HG03280 (cell line): ENCODE results near the gene PLCH2.

Experiments used
- ATAC-seq: cut with Tn5 transposase; IDR thresholded peaks from one replicate; pipeline ENCODE4 v1.9.1; 2021; ENCODE audit warnings: mild to moderate bottlenecking, moderate library complexity; ENCODE audit not compliant: unreplicated experiment

The PLCH2 gene, protein sequence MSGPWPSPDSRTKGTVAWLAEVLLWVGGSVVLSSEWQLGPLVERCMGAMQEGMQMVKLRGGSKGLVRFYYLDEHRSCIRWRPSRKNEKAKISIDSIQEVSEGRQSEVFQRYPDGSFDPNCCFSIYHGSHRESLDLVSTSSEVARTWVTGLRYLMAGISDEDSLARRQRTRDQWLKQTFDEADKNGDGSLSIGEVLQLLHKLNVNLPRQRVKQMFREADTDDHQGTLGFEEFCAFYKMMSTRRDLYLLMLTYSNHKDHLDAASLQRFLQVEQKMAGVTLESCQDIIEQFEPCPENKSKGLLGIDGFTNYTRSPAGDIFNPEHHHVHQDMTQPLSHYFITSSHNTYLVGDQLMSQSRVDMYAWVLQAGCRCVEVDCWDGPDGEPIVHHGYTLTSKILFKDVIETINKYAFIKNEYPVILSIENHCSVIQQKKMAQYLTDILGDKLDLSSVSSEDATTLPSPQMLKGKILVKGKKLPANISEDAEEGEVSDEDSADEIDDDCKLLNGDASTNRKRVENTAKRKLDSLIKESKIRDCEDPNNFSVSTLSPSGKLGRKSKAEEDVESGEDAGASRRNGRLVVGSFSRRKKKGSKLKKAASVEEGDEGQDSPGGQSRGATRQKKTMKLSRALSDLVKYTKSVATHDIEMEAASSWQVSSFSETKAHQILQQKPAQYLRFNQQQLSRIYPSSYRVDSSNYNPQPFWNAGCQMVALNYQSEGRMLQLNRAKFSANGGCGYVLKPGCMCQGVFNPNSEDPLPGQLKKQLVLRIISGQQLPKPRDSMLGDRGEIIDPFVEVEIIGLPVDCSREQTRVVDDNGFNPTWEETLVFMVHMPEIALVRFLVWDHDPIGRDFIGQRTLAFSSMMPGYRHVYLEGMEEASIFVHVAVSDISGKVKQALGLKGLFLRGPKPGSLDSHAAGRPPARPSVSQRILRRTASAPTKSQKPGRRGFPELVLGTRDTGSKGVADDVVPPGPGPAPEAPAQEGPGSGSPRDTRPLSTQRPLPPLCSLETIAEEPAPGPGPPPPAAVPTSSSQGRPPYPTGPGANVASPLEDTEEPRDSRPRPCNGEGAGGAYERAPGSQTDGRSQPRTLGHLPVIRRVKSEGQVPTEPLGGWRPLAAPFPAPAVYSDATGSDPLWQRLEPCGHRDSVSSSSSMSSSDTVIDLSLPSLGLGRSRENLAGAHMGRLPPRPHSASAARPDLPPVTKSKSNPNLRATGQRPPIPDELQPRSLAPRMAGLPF (N-terminal part only)

DNA sequence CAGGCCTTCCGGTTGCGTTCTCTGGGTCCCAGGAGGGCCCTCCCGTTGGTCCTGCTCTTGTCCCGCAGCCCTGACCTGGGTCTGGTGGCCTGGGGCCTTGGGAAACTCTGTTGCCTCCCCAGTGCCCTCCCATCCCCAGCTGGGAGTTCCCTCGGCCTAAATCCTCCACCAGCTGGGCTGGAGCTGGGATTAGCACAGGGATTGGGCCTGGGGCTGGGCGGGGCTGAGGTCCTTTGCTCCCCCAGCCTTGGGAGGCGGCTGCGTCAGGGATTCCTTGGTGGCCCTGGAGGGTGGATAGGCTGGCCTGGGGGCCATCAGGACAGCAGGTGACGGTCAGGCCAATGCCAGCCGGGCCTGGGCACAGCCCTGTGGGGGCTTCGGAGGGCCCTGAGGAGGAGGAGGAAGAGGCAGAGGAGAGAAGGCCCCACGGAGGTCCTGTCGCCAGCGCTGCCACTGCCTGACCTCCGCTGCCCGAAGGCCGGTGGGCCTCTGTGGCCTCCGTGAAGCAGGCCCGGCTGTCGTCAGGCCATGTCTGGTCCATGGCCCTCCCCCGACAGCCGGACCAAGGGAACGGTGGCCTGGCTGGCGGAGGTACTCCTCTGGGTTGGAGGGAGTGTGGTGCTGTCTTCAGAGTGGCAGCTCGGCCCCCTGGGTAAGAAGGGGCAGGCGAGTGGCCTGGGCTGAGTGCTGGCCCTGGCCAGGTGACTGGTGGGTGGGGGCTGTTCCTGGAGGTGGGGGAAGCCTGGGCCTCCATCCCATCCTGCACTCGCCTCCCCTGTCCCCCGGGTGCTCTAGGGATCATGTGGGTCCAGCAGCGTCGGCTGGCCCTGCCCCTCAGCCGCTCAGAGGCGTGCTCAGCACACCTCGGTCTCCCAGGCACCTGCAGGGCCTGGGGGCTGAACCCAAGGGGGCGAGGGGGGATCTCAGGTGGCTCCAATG, at the start of gene PLCH2:
Gene PLCH2 (plus strand): TSS at position 229 of the 939 bp plus-strand sequence. CDS start 300 bp downstream, at position 529.
- no peak for ATAC-seq

GRCh38 chr1:2426540-2426939, 49.5 kb upstream of the PLCH2 start:
- no peak for ATAC-seq

- ATAC-seq: no peak
These were observed 49.0 kb upstream of the PLCH2 start for GRCh38 chr1:2427051-2427450.

DNA sequence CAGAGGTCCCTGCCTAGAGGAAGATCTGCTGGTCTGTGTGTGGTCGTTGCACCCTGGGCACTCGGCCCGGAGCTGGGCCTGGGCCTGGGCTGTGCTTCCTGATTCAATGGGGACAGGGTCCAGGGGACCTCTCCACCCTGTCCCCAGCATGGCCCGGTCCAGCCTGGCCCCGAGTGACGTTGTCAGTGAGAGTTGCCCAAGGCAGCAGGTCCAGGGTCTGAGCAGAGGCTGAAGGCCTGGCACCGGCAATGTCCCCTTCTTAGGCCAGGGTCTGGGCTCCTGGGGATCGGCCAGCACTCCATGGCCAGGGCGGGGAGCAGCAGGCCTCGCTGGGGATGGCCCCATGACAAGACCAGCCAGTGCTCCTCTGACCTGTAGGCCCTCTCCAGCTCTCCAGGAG, 48.1 kb upstream of the PLCH2 start:
- ATAC-seq: no peak

DNA sequence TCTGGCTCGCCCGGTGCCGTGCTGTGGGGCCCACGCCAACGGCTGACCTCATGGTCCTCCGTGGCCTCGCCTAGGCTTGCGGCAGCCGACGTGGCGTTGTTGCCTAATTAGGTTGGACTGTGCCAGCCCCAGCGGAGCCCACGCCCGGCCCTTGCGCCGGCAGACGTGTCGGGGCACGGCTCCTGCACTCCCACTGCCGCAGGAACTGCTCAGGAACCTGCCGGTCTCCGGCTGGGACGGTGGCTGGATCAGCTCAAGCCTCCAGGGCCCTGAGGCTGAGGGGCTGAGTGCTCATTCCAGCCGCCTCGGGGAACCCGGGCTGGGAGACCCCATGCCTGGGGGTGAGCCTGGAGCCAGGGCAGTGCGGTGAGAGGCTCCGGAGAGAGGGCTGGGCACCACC, 47.6 kb upstream of the PLCH2 start:
- ATAC-seq: no peak

- no peak for ATAC-seq
These were observed 46.1 kb upstream of the PLCH2 start for GRCh38 chr1:2429780-2430591.

GRCh38 chr1:2430592-2430973, 45.5 kb upstream of the PLCH2 start:
- no peak for ATAC-seq

- no peak for ATAC-seq
These were observed 45.0 kb upstream of the PLCH2 start for GRCh38 chr1:2431103-2431502.

- no peak for ATAC-seq
These were observed 44.6 kb upstream of the PLCH2 start for GRCh38 chr1:2431518-2431917.

GRCh38 chr1:2432441-2432844, 43.6 kb upstream of the PLCH2 start:
- ATAC-seq: no peak

GRCh38 chr1:2433196-2433595, 42.9 kb upstream of the PLCH2 start:
- ATAC-seq: no peak

GRCh38 chr1:2433936-2434655, 42.0 kb upstream of the PLCH2 start:
- ATAC-seq: no peak

- no peak for ATAC-seq
These were observed 41.0 kb upstream of the PLCH2 start for GRCh38 chr1:2435091-2435490.

- no peak for ATAC-seq
These were observed 40.2 kb upstream of the PLCH2 start for GRCh38 chr1:2435746-2436355.

GRCh38 chr1:2436876-2437275, 39.2 kb upstream of the PLCH2 start:
- no peak for ATAC-seq

DNA sequence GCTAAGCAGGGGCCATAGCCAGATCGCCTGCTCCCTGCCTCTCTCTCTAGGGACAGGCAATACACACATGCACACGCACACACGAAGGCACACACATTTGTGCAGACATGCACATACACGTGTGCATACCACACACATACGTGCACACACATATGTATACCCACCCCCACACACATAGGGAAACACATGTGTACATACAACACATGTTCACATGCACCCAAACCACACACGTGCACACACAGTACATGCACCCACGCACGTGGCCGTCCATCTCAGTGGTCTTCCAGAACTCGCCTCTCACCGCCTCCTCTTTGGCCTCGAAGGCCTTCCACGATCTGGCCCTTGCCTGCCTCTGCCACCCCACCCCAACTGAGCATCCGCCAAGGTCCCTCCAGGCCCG, 38.5 kb upstream of the PLCH2 start:
- ATAC-seq: no peak

- ATAC-seq: no peak
These were observed 38.1 kb upstream of the PLCH2 start for GRCh38 chr1:2438038-2438437.

DNA sequence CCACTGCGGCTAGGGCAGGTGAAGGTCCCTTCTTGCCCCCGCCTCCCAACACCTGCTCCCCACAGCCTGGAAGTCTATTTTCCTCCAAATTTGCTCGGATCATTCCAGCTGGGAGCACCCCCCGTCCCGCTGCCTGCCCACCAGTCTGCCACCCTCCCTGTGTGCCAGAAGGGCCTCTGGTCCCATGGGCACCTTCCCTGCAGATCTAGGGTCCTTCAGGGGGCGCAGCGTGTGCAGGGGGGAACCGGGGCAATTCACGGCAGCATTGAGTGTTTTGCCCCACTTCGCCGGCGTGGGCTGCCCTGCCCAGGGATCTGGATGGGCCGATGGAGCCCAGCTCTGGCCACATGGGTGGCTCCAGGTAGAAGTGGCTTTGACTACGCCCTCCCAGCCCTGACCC, 37.4 kb upstream of the PLCH2 start:
- ATAC-seq: no peak
